ENCODE results near the gene TLE5.
"Not testable (repeated sequence)": the region's sequence is repeated elsewhere in the genome, so short reads cannot be mapped to it uniquely, and the experiment has no call there.

The TLE5 gene

DNA sequence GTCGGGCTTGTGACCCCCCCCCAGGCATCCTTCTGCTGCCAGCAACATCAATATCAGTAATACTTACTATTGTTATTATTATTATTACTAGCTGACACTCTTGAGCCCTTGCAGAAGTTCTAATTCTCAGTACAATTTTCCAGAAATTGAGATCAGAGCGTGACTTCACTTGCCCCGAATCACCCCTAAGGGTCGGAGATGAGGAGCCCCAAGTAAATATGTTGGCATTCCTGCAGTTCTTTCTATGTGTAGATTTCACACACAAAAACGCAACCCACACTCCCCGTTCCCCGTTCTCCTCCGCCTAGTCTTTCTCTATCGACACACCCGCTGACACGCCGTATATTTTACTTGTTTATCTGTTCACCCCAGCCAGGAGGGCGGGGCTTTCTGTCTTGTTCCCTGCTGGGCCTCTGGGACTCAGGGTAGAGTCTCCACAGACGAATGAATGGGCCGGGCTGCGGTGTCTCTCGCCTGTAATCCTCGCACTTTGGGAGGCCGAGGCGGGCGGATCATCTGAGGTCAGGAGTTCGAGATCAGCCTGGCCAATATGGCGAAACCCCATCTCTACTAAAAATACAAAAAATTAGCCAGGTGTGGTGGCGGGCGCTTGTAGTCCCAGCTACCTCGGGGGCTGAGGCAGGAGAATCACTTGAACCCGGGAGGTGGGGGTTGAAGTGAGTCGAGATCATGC is 14.7 kb downstream of the TLE5 start:
- Histone ChIP-seq H3K36me3 (ENCODE audit: insufficient read depth, low read length) (no peaks in the 10 kb centered on the region), H3K9ac (ENCODE audit: low read depth, low read length) (peak overlapping the region; percentile 49; the same call in 1 of the 2 replicates), H3K9me3 (ENCODE audit: control insufficient read depth, insufficient read depth, low read length) (no peaks in the 10 kb centered on the region), H3K4me1 (ENCODE audit: insufficient read depth, low read length) (peaks cover 5% of the 10 kb centered on the region; the same call in 1 of the 2 replicates)

DNA sequence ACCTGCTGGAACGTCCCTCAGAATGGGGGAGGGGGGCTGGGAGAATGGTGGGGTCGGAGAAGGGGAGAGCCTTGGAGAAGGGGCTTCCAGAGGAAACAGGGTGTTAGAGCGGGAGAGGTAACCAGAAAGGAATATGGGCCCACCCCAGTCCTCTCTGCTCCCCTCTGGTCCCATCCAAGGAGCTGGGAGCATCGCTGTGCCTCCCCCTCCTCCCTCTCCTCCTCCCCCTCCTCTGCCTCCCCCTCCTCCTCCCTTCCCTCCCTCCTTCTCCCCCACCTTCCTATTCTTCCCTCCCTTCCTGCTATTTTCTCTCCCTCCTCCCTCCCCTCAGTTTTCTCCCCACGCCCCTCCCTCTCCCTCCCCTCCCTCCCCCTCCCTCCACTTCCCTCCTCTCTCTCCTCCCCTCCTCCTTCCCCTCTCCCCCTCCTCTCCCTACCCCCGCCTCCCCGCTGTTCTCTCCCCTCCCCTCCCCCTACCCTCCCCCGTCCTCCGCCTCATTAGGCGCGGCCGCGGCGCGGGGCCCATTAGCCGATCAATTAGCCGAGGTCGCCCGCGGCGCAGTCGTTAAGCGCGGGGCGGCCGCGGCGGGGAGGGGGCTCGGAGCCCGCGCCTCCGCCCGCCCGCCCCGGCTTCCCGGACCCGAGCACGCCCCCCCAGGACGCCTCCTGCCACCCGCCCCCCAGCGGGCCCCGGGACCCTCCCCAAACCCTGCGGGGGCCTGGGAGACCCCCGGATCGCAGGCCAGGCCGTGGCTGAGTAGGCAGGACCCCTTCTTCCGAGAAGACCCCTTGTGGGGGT is 15.4 kb downstream of the TLE5 start:
- Histone ChIP-seq H3K9me3 (ENCODE audit: control insufficient read depth, insufficient read depth, low read length) (no peaks in the 10 kb centered on the region), H3K4me1 (ENCODE audit: insufficient read depth, low read length) (peaks cover 5% of the 10 kb centered on the region; the same call in 1 of the 2 replicates), H3K9ac (ENCODE audit: low read depth, low read length) (peak overlapping the region; percentile 50; the same call in 1 of the 2 replicates), H3K36me3 (ENCODE audit: insufficient read depth, low read length) (no peaks in the 10 kb centered on the region)

DNA sequence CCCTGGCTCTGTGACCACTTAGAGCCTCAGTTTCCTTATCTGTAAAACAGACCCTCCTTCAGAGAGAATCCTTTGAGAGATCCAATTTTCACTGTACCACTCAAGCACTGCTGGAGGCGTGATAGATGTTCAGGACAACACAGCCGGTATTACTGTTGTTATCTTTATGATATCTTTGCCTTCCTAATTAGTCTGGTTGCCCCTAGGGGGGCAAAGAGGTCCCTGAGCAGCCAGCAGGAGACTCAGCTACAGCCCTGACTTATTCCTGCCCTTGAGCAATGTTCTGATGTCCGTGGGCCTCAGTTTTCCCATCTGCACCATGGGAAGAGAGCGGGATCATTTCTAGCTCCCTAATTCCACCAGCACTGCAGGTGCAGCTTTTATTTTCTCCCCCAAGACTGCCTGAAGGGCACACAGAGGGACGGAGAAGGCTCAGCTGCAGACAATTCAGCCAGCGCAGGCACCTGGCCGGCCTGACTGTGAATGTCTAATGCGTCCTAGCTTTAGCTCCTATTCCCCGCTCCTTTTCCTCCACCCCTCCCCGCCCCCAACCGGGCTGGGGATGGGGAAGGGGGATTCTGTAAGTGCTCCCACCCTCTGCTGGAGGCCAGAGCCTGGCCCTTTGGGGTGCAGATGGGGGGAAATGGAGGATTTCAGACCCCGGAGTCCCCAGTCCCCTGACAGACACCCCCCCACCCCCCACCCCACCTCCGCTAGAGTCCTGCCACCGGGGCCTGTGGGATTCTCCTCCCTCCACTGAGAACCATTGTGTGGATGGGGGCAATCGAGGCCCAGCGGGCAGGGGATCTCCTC is 16.2 kb downstream of the TLE5 start:
- Histone ChIP-seq H3K36me3 (ENCODE audit: insufficient read depth, low read length) (no peaks in the 10 kb centered on the region), H3K9me3 (ENCODE audit: control insufficient read depth, insufficient read depth, low read length) (no peaks in the 10 kb centered on the region), H3K9ac (ENCODE audit: low read depth, low read length) (peak overlapping the region; percentile 50; the same call in 1 of the 2 replicates), H3K4me1 (ENCODE audit: insufficient read depth, low read length) (peaks cover 5% of the 10 kb centered on the region; the same call in 1 of the 2 replicates)

DNA sequence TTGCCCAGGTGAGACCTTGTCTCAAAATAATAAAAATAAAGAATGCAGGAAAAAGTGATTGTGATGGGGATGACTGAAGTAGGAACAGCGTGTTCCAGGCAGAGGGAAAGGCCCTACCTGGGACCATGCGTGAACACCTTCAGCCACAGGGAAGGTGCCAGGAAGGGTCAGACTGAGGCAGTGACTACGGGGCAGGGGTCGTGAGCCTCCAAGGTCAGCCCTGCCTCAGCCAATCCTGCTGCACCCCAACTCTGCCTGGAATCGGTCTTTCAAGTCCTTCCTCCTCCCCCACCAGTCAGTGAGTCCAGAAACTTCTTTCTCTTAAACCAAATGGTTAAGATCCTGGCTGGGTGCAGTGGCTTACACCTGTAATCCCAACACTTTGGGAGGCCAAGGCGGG is 17.1 kb downstream of the TLE5 start:
- no peak overlapping the region for H3K9ac ChIP-seq (ENCODE audit: low read depth, low read length)
- peaks cover 5% of the 10 kb centered on the region; the same call in 1 of the 2 replicates for H3K4me1 ChIP-seq (ENCODE audit: insufficient read depth, low read length)
- no peaks in the 10 kb centered on the region for H3K36me3 ChIP-seq (ENCODE audit: insufficient read depth, low read length)
- no peaks in the 10 kb centered on the region for H3K9me3 ChIP-seq (ENCODE audit: control insufficient read depth, insufficient read depth, low read length)

DNA sequence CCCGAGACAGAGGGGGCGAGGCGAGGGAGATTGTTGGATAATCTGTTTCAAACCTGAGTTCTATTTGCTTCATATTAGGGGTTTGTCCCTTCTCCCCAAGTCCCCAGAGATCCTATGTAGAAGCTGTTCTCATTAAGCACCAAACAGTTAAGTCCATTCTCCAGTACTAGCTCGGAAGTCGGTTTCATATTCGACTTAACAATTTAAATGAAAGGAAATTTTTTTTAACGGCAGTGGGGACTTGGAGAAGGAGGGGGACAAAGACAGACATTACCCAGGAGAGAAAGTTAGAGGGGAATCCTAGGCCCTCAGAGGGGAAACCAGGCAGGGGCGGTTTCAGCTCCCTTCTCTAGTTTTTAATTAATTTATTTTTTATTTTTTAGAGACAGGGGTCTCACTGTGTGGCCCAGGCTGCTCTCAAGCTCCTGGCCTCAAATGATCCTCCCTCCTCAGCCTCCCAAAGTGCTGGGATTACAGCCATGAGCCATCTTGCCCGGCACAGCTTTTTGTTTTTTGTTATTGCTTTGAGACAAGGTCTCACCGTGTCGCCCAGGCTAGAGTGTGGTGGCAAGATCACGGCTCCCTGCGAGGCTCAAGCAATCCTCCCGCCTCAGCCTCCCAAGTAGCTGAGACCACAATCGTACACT is 19.6 kb downstream of the TLE5 start:
- H3K36me3 ChIP-seq (ENCODE audit: insufficient read depth, low read length), result no peaks in the 10 kb centered on the region
- H3K4me1 ChIP-seq (ENCODE audit: insufficient read depth, low read length), result peaks cover 5% of the 10 kb centered on the region; the same call in 1 of the 2 replicates
- no peaks in the 10 kb centered on the region for H3K9me3 ChIP-seq (ENCODE audit: control insufficient read depth, insufficient read depth, low read length)
- peak overlapping the region; percentile 35; the same call in 1 of the 2 replicates for H3K9ac ChIP-seq (ENCODE audit: low read depth, low read length)

DNA sequence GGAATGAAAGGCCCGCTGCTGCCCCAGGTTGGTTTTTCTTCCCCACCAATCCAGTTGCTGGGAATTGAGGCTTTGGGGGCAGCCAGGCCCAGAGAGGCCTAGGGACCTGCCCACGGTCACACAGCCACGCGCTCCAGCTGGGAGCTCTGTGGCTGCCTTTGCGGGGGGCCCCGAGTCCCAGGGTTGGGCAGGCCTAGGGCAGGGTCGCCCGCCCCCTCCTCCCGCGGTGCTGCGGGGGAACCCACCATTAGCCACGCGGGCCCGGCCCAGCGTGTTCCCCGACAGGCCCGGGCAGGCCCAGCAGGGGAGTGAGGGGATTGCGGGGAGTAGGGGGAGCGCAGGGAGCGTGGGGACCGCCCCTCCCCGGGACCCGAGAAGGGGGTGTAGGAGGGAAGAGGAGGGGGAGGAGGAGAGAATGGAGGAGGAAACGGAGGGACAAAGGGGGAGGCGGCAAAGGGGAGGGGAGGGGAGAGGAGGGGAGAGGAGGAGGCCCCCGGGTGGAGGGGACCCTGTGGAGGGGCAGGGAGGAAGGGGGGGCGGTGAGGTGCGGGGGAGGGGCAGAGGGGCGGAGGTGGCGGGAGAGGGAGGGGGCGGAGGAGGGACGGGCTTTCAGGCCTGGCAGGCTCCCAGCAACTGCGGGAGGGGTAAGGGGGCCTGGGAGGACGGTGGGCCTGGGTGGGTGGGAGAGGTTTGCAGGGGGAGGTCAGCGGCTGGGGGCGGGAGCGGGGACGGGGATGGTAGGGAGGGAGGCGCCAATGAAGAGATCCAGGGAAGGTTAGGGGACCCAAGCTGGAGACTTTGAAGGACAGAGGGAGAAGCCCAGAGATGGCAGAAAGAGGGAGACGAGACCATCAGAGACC is 20.3 kb downstream of the TLE5 start:
- Histone ChIP-seq H3K9ac (ENCODE audit: low read depth, low read length) (peak overlapping the region; percentile 62), H3K4me1 (ENCODE audit: insufficient read depth, low read length) (peaks cover 5% of the 10 kb centered on the region; the same call in 1 of the 2 replicates)

DNA sequence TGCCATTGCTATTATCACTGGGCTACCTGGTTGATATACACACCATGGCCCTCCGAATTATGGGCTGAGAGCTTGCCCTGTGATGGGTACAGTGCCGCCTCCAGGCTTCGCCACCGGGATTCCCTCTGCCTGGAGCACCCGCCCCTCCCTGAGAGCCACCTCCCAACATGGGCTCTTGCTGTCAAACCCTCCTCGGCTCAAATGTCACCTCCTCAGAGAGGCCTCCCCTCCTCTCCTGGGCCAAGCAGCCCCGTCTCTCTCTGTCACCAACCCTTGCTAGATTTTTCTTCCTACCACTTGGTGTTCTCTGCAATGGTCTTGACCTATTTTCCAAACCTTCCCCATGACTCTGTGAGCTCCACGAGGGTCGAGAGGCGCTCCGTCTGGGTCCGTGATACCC is 21.0 kb downstream of the TLE5 start:
- Histone ChIP-seq H3K36me3 (ENCODE audit: insufficient read depth, low read length) (no peaks in the 10 kb centered on the region), H3K9ac (ENCODE audit: low read depth, low read length) (peak overlapping the region; percentile 62; the same call in 1 of the 2 replicates), H3K4me1 (ENCODE audit: insufficient read depth, low read length) (peaks cover 5% of the 10 kb centered on the region; the same call in 1 of the 2 replicates), H3K9me3 (ENCODE audit: control insufficient read depth, insufficient read depth, low read length) (no peaks in the 10 kb centered on the region)

More for the DNA sequence above, 20.3 kb downstream of the TLE5 start:
- Histone ChIP-seq H3K9me3 (ENCODE audit: control insufficient read depth, insufficient read depth, low read length) (no peaks in the 10 kb centered on the region), H3K36me3 (ENCODE audit: insufficient read depth, low read length) (no peaks in the 10 kb centered on the region)

DNA sequence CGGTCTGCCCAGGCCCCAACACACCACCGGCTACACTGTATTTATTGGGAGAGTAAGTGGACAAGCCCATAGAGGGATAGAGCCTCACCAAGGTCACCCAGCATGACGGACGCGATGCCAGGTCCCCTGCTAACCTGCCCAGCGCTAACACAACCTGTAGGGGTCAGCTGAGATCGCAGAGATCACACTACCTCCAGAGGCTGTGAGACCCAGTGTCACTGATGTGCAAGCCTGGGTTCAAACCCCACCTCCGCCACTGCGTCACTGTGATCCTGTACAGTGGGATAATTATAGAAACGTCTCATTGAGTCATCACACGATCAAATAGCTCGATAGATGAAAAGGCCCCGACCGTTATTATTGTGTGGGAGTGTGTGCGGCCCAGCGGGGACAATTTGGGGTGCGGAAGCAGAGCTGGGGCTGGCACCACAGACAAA is 22.6 kb downstream of the TLE5 start:
- no peak overlapping the region for H3K9ac ChIP-seq (ENCODE audit: low read depth, low read length)
- H3K4me1 ChIP-seq (ENCODE audit: insufficient read depth, low read length), result no peaks in the 10 kb centered on the region; the same call in 1 of the 2 replicates
- no peaks in the 10 kb centered on the region for H3K36me3 ChIP-seq (ENCODE audit: insufficient read depth, low read length)
- no peaks in the 10 kb centered on the region for H3K9me3 ChIP-seq (ENCODE audit: control insufficient read depth, insufficient read depth, low read length)

DNA sequence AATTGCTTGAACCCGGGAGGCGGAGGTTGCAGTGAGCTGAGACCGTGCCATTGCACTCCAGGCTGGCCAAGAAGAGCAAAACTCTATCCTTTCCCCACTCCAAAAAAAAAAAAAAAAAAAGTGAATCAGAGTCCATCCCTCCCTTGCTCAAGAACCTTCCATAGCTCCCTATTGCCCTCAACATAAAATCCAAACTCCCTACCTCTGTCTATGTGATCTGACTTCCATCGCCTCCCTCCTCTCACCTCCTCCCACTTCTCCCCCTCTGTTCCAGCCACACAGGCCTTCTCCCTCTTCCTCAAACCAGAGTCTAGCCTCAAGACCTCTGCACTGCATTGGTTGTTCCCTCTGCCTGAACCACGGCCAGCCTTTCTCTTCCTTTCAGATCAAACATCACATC is 23.2 kb downstream of the TLE5 start:
- Histone ChIP-seq H3K36me3 (ENCODE audit: insufficient read depth, low read length) (no peaks in the 10 kb centered on the region), H3K4me1 (ENCODE audit: insufficient read depth, low read length) (no peaks in the 10 kb centered on the region; the same call in 1 of the 2 replicates), H3K9ac (ENCODE audit: low read depth, low read length) (no peak overlapping the region), H3K9me3 (ENCODE audit: control insufficient read depth, insufficient read depth, low read length) (no peaks in the 10 kb centered on the region)

DNA sequence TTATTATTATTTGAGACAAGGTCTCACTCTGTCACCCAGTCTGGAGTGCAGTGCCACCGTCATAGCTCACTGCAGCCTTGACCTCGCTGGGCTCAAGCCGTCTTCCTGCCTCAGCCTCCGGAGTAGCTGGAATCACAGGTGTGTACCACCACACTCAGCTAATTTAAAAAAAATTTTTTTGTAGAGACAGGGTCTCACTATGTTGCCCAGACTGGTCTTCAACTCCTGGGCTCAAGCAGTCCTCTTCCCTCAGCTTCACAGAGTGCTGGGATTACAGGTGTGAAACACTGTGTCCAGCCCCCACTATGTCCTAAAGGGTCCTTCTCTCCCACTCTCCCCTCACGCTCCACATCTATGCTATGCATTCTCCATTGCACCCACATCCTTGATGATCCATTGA is 24.1 kb downstream of the TLE5 start:
- H3K4me1 ChIP-seq (ENCODE audit: insufficient read depth, low read length), result no peaks in the 10 kb centered on the region; the same call in 1 of the 2 replicates
- H3K36me3 ChIP-seq (ENCODE audit: insufficient read depth, low read length), result no peaks in the 10 kb centered on the region
- no peak overlapping the region for H3K9ac ChIP-seq (ENCODE audit: low read depth, low read length)
- no peaks in the 10 kb centered on the region for H3K9me3 ChIP-seq (ENCODE audit: control insufficient read depth, insufficient read depth, low read length)

DNA sequence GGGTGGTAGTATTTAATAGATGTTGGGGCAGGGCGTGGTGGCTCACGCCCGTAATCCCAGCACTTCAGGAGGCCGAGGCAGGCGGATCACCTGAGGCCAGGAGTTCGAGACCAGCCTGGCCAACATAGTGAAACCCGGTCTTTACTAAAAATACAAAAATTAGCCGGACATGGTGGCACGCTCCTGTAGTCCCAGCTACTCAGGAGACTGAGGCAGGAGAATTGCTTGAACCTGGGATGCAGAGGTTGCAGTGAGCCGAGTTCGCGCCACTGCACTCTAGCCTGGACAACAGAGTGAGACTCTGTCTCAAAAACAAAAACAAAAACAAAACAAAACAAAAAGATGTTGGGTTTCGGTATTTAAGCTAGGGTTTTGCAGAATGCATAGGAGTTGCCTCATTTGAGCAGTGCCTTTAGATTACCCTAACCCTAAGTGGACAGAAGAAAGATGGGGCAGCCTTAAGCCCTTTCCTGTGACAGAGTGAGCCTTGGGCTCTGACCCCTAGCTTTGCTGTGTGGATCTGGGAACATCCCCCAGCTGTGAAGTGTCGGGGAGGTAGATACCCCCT is 25.2 kb downstream of the TLE5 start:
- H3K36me3 ChIP-seq (ENCODE audit: insufficient read depth, low read length); H3K9me3 ChIP-seq (ENCODE audit: control insufficient read depth, insufficient read depth, low read length); H3K4me1 ChIP-seq (ENCODE audit: insufficient read depth, low read length): not testable (repeated sequence)
- H3K9ac ChIP-seq (ENCODE audit: low read depth, low read length), result peak overlapping the region; percentile 70; the same call in 1 of the 2 replicates

DNA sequence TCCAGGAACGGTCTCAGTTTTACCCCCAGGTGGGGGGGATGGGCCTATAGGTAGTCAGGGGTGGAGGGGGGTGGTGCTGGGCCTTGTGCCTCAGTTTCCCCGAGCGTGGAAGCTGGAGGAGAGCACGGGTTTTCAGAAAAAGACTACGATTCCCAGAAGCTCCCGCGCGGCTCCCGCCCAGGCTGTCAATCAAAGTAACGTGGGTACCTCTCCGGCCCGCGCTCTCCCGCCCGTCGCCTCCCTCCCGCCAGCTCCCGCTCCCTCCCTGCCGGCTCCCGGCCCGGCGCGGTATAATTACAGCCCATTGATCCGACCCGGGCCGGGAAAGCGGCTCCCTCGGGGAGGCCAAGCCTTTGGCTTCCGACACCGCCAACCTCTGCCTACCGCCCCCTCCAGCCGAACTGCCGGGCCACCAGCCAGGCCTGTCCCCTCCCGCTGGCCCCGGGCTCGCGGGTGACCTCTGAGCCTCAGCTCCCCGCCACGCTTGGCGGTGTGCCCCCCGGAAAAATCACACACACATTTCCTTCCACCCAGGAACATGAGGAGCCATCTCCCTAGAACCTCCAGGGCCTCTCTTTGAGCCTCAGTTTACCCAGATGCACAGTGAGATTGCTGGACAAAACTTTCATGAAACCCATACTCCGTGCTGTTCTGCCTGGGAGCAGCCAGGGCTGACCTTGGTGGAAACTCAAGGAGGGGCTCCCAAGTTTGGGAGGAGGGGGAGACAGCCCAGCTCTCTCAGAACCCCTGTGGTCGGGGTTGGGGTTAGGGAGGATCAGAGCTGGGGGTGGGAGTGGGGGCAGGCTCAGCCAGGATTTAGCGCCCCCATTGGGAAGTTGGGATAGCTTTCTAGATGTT is 25.9 kb downstream of the TLE5 start:
- H3K9ac ChIP-seq (ENCODE audit: low read depth, low read length), result peak overlapping the region; percentile 70
- no peaks in the 10 kb centered on the region; the same call in 1 of the 2 replicates for H3K4me1 ChIP-seq (ENCODE audit: insufficient read depth, low read length)
- H3K9me3 ChIP-seq (ENCODE audit: control insufficient read depth, insufficient read depth, low read length), result no peaks in the 10 kb centered on the region
- H3K36me3 ChIP-seq (ENCODE audit: insufficient read depth, low read length), result no peaks in the 10 kb centered on the region
